GM18505 (cell line): ENCODE data around the gene DNAJC6.
"Not testable (repeated sequence)": the region's sequence is repeated elsewhere in the genome, so short reads cannot be mapped to it uniquely, and the experiment has no call there.

Experiments used
- ATAC-seq: cut with Tn5 transposase; IDR thresholded peaks from one replicate; pipeline ENCODE4 v1.9.1; 2021; ENCODE audit not compliant: unreplicated experiment
- POLR2A ChIP-seq: IDR thresholded peaks from 4 replicates; pipeline ENCODE4 v1.6.1; 2011; ENCODE audit warnings: borderline replicate concordance; ENCODE audit not compliant: insufficient read depth, insufficient read length; ENCODE audit errors: extremely low read depth

The DNAJC6 gene

GRCh38 chr1:65277605-65278347 lies 31.6 kb upstream of the DNAJC6 start:
- TF ChIP-seq POLR2A = no peak
- ATAC-seq = no peak

- no peak for TF ChIP-seq POLR2A
- no peak for ATAC-seq
These were observed 30.8 kb upstream of the DNAJC6 start for GRCh38 chr1:65278376-65279069.

- no peak for ATAC-seq
These were observed 30.1 kb upstream of the DNAJC6 start for GRCh38 chr1:65279070-65279779.

GRCh38 chr1:65281846-65282245 lies 27.5 kb upstream of the DNAJC6 start:
- TF ChIP-seq POLR2A = no peak
- ATAC-seq = no peak

More at GRCh38 chr1:65279070-65279779, 30.1 kb upstream of the DNAJC6 start:
- TF ChIP-seq POLR2A = no peak

DNA sequence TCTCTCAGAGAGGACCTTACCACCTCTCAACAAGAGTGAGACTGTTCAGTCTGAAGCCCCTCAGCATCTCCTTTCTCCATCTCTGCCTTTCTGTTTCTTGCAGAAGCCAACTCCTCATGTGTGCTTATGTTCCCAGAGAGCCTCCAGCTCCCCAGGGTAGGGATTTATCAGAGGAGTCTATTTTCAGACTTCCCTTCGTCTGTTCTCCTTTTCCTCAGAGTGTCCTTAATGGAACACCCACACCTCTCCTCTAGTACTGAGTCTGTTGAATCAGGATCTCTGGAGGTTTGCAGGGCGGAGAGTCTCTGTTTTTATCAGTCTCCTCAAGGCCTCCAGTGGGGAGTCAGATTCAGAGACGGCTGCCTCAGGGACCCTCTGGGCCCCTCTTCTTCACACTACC lies 25.1 kb upstream of the DNAJC6 start:
- ATAC-seq = no peak
- no peak for TF ChIP-seq POLR2A

GRCh38 chr1:65289449-65289848 lies 19.9 kb upstream of the DNAJC6 start:
- TF ChIP-seq POLR2A = no peak
- ATAC-seq = no peak

- ATAC-seq = not testable (repeated sequence)
These were observed 17.5 kb upstream of the DNAJC6 start for GRCh38 chr1:65291818-65292217.

GRCh38 chr1:65292861-65293593 lies 16.3 kb upstream of the DNAJC6 start:
- TF ChIP-seq POLR2A = no peak
- ATAC-seq = no peak

DNA sequence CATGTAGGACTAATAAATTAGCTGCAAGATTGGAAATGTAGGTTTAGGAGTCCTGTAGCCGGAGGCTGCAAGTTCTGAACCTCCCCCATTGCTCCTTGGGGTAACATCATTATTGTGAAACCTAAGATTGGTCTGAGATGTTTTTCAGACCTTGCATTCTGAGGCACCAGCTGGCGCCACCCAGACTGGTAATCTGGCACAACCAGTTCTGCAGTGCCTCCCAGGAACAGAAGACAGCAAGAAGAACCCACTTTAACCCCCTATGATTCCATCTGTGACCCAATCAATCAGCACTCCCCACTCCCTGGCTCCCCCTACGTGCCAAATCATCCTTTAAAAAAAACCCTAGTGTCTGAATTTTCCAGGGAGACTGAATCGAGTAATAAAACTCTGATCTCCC lies 11.6 kb upstream of the DNAJC6 start:
- ATAC-seq = no peak
- TF ChIP-seq POLR2A = no peak

DNA sequence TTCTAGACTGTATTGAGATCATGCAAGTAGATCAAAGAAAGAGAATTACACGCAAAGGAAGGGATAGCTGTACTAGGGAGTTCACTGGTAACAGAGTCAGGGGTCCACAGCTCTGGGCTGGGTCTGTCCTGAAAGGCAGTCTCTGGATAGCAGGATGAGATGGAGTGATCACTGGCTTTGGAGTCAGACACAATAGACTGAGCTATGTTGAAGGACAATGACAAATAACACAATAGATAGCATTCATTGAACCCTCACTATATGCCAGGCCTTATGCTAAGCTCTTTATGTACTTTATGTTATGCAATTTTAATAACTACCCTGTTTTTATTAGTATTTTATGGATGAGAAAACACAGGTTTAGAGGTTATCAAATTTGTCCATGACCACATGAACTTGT lies 10.0 kb upstream of the DNAJC6 start:
- TF ChIP-seq POLR2A = no peak
- no peak for ATAC-seq

DNA sequence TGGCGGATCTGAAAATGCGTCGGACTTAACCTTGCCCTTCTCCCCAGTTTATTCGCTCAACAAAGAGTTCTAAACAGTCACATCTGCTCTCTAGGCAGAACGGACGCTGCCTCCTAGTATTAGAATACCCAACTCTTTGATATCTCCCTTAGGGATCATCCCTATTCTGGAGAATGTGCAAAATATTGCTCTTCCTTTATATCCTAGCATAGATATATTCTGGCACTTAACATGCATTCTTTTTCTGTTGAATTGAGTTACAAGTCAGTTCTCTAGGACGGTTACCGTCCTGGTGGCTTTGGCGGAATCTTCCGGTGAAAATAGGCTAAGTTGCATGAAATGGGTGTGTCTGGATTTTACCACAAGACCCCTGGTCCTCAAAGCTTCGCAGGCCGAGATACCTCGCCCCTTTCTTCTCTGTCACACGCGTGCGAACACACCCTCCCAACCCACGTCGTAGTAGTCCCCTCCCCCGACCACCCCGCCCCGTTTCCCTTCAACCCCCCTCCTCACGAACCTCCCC lies 501 bp upstream of the DNAJC6 start:
- no peak for ATAC-seq
- no peak for TF ChIP-seq POLR2A

GRCh38 chr1:65310078-65310587 lies 790 bp downstream of the DNAJC6 start:
- ATAC-seq = no peak
- no peak for TF ChIP-seq POLR2A

DNA sequence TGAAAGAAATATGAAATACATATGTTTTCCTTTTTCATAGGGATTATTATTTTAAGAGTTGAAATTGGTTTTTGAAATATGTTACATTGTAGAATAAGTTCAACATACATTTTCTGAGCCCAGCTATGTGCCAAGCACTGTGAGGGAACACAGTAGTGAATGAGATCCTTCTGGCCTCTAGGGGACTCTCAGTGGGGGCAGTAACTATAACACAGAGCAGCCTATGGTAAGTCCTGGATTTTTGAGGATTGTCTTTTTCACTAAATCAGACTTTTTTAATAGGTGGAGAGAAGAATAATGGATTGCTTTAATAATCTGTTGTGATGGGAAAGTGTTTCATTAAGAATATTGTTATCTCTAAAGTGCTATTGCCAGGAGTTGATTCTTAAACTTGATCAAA lies 2.4 kb downstream of the DNAJC6 start:
- ATAC-seq = no peak

More for the DNA sequence above, 2.4 kb downstream of the DNAJC6 start:
- no peak for TF ChIP-seq POLR2A
